LHCN-M2 (cell line): ENCODE results near the gene RTRAF. TPM values are rescaled to one million over a fixed set of nuclear protein-coding genes. Genes with fewer than 3 reads are reported as not detected.

ENCODE experiments used
- DNase-seq: peaks from one replicate; pipeline ENCODE4 v3.0.0-alpha.2; 2012; ENCODE audit warnings: low read depth
- polyA plus RNA-seq: library from polyadenylated mRNA; unstranded; fragments of >200 nt; gene quantifications from one replicate; pipeline ENCODE4 v1.2.1, GENCODE V29; 2012; ENCODE audit warnings: missing spikeins
- total RNA-seq: library from RNA; depleted of rRNA; stranded (reverse); fragments of >200 nt; gene quantifications from 2 replicates; pipeline ENCODE4 v1.2.3, GENCODE V29; 2014; rRNA removed

The RTRAF gene
- total RNA-seq: 60.4 and 80.8 TPM in 2 replicates
- 219 TPM for polyA plus RNA-seq

DNA sequence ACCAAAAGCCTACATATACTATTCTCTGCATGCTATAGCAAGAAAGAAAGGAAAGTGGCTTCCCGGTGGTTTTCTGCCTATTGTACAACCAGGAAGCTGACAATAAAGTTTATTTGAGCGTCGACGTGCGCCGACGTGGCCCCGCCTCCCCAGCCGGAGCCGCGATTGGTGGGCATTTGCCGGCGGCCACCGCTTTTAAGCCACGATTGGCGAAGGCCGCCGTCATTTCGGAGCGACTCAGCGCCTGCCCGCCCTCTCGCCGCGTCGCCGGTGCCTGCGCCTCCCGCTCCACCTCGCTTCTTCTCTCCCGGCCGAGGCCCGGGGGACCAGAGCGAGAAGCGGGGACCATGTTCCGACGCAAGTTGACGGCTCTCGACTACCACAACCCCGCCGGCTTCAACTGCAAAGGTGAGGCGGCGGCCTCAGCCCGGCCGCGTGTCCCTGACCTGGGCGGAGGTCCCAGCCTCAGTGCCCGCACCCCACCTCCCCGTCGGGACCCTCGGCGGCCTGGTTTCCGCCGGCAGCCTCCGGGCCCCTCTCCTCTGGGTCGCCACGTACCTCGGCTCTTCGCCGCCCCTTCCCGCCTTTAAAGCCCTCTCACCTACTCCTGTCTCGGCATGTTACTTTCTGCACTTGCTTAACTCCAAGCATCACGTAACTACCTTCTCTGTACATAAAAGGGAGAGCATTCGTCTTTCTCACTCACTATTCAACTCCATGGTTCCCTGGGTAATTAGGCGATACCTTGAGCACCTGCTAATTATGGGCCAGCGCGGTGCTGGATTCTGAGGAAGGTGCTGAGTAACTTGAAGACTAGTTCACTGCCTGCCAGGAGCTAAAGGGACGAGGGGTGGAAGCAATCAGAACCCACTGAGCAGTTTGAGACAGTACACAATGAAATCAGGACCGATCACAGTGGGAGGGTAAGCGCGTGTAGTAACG lies at the start of gene RTRAF:
Gene RTRAF, plus strand, starts transcription at position 254 of the 942 bp plus-strand sequence. Its CDS starts 94 bp downstream, at position 348.
- peak; percentile 87 for DNase-seq

DNA sequence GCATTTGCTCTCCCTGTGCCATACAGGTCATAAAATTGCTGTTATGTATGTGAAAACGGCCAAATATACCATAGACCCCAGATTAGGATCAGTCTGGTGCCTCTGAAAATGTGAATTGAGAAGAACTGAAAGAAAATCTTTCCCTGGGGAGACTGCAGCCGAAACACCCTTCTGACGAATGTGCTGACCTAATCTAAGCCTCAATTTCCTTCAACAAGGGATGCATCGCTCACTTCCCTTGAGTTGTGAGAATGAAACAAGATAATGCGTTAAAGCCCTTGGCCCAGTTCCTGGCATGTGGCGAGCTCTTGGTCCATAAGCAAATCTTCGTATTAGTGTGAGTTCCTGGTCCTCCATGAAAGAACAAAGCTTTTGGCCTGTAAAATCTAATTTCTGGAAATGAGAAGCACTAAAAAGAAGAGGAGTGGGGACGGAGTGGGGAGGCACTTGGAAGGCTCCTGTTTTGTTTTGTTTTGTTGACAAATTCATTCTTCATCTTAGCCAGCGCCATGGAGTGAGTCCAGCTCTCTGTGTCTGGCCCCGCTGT lies 49.5 kb upstream of the RTRAF start:
- DNase-seq: no peak

DNA sequence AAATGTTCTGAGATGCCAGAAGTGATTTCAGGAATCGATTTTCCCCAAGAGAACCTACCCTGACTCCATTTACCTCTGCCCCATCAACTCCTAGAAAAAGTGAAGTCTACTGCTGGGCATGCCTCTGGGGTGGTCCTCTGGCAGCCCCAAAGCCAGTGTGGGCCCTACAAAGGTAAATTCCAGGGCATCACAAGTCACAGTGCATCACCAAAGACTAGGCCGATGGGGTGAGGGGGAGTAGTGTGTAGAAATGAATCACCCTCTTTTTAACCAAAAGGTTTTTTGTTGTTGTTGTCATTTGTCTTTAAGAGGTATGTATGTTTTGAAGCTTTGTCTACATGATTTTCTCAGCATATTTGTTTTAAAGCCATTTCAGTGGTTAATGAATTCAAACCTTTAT lies 46.4 kb upstream of the RTRAF start:
- DNase-seq: no peak

DNA sequence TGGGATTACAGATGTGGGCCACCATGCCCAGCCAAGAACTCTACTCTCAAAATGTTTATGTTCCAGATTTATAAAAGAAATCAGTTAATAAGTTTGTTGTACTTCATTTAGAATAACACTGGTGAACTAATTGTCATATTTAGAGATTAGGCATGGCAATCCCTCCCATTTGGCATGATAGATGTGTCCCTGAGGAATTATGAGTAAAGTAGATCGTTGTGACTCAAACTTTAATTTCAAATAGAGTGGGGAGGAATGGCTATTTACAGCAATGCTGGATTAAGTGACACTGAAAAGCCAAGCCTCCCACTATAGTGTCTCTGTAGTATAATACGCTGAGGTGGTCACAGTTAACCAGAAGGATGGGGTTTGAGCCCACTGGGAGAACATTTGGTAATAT lies 39.3 kb upstream of the RTRAF start:
- DNase-seq: peak; percentile 65

DNA sequence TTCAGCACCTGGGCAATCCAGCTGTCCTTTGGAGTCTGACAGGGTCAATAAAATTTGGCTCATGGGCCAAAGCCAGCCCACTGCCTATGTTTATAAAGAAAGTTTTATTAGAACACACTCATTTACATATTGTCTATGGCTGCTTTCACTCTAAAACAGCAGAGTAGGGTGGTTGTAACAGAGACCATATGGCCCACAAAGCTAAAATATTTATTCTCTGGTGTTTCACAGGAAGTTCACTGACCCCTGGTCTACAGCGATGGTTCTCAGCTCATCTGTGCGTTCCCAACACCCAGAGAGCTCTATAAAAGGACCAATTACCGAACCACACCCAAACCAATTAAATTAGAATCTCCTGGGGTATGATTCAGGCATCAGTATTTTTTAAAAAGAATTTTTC lies 37.7 kb upstream of the RTRAF start:
- DNase-seq: no peak

DNA sequence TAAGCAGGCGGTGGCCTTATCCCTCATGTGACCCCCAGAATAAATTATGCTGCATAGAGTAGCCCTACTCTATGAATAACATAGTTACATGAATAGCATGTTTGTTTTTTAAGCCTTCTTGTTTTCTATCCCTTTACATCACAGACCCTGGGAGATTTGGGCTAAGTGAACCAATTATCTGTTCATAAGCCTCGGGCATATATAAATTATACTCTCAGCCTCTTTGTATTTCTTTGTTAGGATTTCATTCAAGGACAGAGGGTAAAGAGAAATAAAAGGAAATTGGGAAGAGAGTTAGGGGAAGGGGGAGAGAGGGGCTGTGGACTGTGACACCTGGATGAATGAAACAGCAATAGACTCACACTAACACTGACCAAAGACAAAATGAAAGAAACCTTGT lies 35.3 kb upstream of the RTRAF start:
- no peak for DNase-seq

- no peak for DNase-seq
Observed at GRCh38 chr14:51954657-51955056, 34.7 kb upstream of the RTRAF start.

DNA sequence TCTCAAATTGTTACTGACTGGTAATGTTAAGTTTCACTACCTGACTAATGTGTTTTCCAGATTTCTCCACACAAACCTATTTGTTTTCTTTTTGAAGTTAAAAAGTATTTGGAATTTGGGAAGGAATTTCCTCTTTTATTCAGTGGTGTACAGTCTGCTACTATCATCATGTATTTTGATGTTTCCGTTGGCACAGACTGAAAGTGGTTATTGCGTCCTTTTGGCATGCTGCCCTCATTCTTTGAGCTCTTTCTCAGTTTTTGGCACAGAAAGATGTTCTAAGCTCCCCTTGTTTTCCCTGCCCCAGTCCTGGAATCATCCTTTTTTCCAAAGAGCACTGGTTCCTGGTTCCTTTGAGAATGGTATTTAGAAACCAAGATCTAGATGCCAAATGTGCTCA lies 31.4 kb upstream of the RTRAF start:
- DNase-seq: peak; percentile 79

GRCh38 chr14:51959928-51960327 lies 29.4 kb upstream of the RTRAF start:
- DNase-seq: no peak

GRCh38 chr14:51960866-51961265 lies 28.5 kb upstream of the RTRAF start:
- no peak for DNase-seq

DNA sequence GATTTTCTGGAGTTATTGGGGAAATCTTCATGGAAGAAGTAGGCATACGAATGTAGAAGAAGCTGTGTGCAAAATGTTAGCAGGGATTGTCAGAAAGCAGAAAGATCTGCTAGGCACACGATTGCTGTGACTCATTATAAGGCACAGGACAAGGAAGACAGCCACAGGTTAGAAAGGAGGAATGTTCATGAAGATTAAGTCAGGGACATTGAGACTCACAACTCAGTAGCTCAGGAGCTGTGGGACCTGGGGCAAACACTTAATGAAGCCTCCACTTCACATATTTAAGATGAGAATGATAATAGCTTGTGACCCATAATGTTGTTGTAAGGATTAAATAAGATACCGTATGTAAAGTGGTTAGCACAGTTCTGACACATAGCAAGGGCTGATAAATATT lies 26.6 kb upstream of the RTRAF start:
- DNase-seq: no peak

DNA sequence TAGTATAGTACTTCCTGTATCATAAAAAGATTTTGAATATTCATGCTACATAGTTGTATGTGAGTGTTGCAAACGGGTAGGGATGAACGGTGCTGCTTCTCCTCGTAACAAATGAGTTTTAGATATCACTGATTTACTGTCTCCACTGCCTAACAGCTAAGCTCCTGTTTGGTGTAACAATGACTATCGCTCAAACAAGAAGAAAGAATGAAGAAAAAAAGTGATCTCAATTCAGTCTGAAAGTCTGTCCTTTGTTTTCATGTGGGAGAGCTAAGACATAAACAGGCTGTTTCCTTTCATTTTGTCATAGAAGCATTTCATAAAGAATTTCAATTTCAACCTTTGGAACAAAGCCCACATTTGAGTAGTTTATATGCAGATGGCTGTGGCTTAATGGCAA lies 26.1 kb upstream of the RTRAF start:
- no peak for DNase-seq

DNA sequence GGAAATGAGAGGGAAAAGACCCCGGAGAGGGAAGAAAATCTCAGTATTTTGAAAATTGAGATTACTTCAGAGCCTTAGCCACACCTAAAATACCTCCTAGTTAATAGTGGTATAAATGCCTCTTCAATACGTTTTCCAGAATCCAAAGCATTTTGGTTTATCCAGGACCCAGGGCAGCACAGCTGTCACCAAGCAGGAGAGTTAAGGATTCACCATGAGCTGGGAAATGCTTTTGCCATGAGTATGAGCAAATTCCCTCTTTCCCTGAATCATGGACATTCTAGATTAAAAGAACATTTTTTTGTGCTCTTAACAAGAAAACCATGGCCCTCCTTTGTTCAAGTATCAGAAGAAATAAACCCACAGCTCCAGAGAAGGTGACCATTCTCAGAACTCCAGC lies 21.8 kb upstream of the RTRAF start:
- DNase-seq: peak; percentile 53

GRCh38 chr14:51969852-51970540 lies 19.4 kb upstream of the RTRAF start:
- no peak for DNase-seq

GRCh38 chr14:51972566-51972965 lies 16.8 kb upstream of the RTRAF start:
- DNase-seq: no peak

GRCh38 chr14:51977075-51977474 lies 12.3 kb upstream of the RTRAF start:
- DNase-seq: no peak

GRCh38 chr14:51978681-51979085 lies 10.7 kb upstream of the RTRAF start:
- no peak for DNase-seq

DNA sequence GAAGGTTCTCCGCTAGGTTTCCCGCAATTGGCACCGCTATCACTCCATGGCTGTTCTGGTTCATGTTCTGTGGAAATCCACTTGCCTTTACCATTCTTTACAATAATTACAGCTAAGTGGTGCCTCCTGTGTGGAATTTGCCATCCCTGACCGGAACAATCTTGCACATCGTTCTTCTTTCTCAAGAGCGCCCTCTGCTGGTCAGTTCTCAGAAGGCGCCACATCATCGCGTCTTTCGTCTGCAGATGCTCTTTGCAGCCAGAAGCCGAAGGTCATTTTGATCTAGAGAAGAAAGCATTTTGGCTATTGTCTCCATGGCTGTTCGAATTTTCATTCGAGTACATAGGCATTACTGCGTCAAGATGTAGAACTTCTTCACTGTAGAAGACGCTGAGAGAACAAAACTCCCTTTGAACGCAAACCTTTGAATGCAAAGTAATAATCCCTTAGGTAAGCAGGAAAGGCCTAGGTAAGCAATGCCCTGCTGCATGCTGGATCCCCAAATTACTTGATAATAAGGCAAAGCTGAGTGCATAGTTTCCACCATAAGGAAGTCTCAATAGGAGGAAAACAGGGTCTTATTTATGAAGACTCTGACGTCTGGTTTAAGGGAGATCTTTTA lies 10.1 kb upstream of the RTRAF start:
- peak; percentile 74 for DNase-seq

DNA sequence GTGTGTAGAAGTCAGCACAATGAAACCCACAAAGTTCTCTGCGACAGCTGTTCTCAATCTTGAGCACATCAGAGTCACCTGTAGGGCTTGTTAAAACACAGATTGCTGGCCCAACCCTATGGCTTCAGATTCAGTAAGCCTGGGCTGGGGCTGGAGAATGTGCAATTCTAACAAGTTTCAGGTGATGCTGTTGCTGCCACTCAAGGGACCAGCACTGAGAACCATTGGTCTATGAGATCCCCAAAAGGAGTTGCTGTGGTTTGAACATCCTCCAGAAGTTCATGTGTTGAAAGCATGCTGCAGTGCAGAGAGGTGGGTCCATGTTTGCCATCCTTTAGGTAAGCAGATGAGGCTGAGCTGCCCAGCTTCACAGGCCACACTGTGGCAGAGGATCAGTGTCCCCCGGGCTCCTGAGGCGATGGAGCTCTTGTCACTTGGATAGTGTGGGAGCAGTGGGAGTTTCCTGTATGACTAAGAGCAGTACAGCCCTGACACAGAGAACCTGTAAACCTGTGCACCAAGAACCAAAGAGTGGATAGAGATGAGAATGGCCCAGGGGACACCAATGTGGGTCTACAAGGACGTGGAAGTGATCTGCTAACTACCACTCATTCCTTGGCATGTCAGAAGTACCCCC lies 8.0 kb upstream of the RTRAF start:
- no peak for DNase-seq

DNA sequence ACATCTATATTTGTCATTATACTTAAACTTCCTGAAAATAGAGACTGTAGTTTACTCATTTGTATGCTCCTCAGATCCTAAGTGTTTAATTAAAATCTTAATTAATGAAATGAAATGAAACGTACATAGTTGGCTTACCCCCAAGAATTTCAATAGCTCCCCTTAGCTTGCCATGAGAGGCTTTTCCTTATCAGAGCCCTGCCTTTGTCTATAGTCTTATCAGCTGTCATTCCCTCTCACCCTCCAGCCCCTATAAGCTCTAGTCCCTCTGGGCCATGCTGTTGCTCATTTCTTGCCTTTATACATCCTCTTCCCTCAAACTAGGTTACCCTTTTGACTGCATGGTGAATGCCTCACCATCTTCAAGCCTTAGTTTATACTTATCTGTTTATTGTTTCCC lies 1.1 kb upstream of the RTRAF start:
- DNase-seq: no peak

DNA sequence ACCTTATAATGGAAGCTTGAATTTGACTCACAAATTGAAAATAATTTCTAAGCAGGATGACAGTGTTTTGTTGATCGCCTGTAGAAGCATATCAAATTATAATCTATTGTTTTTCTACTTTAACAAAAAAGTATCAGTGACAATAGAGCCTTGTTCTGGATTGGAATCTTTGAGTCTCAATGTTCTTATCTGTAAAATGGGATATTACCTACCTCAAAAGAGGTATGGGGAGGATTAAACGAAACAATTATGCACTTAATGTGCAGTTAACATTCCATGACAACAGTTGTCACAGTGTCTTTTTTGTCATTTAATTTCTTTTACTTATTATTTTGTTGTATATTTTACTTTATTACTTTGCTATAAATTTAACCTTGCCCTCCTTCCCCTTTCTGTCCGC lies 1.1 kb downstream of the RTRAF start:
- DNase-seq: no peak
